BJ (cell line): Measurements from ENCODE around the gene KLF14. TPM values are rescaled to one million over a fixed set of nuclear protein-coding genes. Genes with fewer than 3 reads are reported as not detected.
"Not testable (repeated sequence)": the region's sequence is repeated elsewhere in the genome, so short reads cannot be mapped to it uniquely, and the experiment has no call there.

Experiments used
- CTCF ChIA-PET: fragments of 350-600 bp; formaldehyde crosslinking; extraction: SDS; loops from one replicate; lab custom pipeline; 2021; ENCODE audit warnings: antibody characterized with exemption, inconsistent platforms; lab: Yijun Ruan, JAX
- POLR2A ChIA-PET: fragments of 300-600 bp; sonication (Branson Sonifier 250); formaldehyde crosslinking; extraction: SDS; loops from one replicate; lab custom pipeline; 2021; ENCODE audit warnings: antibody characterized with exemption; lab: Charles Lee
- DNase-seq: peaks from one replicate; pipeline ENCODE4 v3.0.0-alpha.2; 2011; ENCODE audit warnings: low read depth
- H3K27me3 ChIP-seq: 2 replicates; pipeline ENCODE4 v1.6.0; 2011; ENCODE audit warnings: low read length; ENCODE audit not compliant: control insufficient read depth, insufficient read depth
- H3K36me3 ChIP-seq: 2 replicates; pipeline ENCODE4 v1.5.1; 2011; ENCODE audit warnings: low read length; ENCODE audit not compliant: control insufficient read depth, insufficient read depth
- H3K4me3 ChIP-seq: 2 replicates; pipeline ENCODE4 v1.5.1; 2011; ENCODE audit warnings: low read depth, mild to moderate bottlenecking, control low read depth, low read length
- CTCF ChIP-seq: IDR thresholded peaks from 2 replicates; pipeline ENCODE4 v1.5.1; 2011; ENCODE audit warnings: low read depth, mild to moderate bottlenecking, control low read depth, inconsistent platforms, low read length, moderate library complexity; ENCODE audit not compliant: insufficient read depth
- polyA plus RNA-seq: library from polyadenylated mRNA; depleted of rRNA; stranded (reverse); fragments of >200 nt; gene quantifications from 2 replicates; pipeline ENCODE4 v1.2.3, GENCODE V29; 2011

KLF14 gene
- polyA plus RNA-seq, 1 experiment: not detected

GRCh38 chr7:130700760-130701159 lies 33.2 kb downstream of the KLF14 start:
- Histone ChIP-seq H3K36me3 (no peaks in the 10 kb centered on the region), H3K27me3 (peaks cover 1% of the 10 kb centered on the region; the same call in 1 of the 2 replicates), H3K4me3 (no peak overlapping the region)
- POLR2A ChIA-PET: no interaction called here
- TF ChIP-seq CTCF: no peak
- CTCF ChIA-PET: interaction anchor here (0.6 to 1.4 kb wide), 3 partner anchors 22 to 628 kb away, joined by 3 to 4 read pairs (median 3); no protein-coding TSS in a partner anchor
- DNase-seq: no peak

- ChIA-PET CTCF (interaction anchor here (1.3 kb wide), 1 partner anchor 8 kb away, joined by 3 read pairs; no protein-coding TSS in a partner anchor), POLR2A (no interaction called here)
- no peak for TF ChIP-seq CTCF
- H3K4me3 ChIP-seq: no peak overlapping the region
- H3K27me3 ChIP-seq: peaks cover 1% of the 10 kb centered on the region; the same call in 1 of the 2 replicates
- DNase-seq: no peak
- H3K36me3 ChIP-seq: no peaks in the 10 kb centered on the region
Measured at GRCh38 chr7:130699686-130700085, 34.3 kb downstream of the KLF14 start.

GRCh38 chr7:130697820-130698219 lies 36.2 kb downstream of the KLF14 start:
- Histone ChIP-seq H3K36me3 (no peaks in the 10 kb centered on the region), H3K27me3 (peaks cover 1% of the 10 kb centered on the region; the same call in 1 of the 2 replicates), H3K4me3 (no peak overlapping the region)
- DNase-seq: no peak
- CTCF ChIA-PET: no interaction called here
- no peak for TF ChIP-seq CTCF
- POLR2A ChIA-PET: no interaction called here

GRCh38 chr7:130695840-130696239 lies 38.2 kb downstream of the KLF14 start:
- CTCF ChIA-PET: interaction anchor here (1.5 kb wide), 1 partner anchor 624 kb away, joined by 4 read pairs; no protein-coding TSS in a partner anchor
- H3K36me3 ChIP-seq: no peaks in the 10 kb centered on the region
- POLR2A ChIA-PET: no interaction called here
- H3K4me3 ChIP-seq: no peak overlapping the region
- DNase-seq: no peak
- peak; percentile 69 for TF ChIP-seq CTCF
- H3K27me3 ChIP-seq: peaks cover 1% of the 10 kb centered on the region; the same call in 1 of the 2 replicates

- DNase-seq, H3K36me3 ChIP-seq, POLR2A ChIA-PET, H3K27me3 ChIP-seq, H3K4me3 ChIP-seq: not testable (repeated sequence)
- CTCF ChIA-PET: interaction anchor here (0.7 to 1.7 kb wide), 2 partner anchors 66 to 463 kb away, joined by 3 read pairs; no protein-coding TSS in a partner anchor
Measured at GRCh38 chr7:130692396-130692795, 41.6 kb downstream of the KLF14 start.

- ChIA-PET CTCF (interaction anchor here (0.6 kb wide), 1 partner anchor 23 kb away, joined by 3 read pairs; no protein-coding TSS in a partner anchor), POLR2A (no interaction called here)
- Histone ChIP-seq H3K27me3 (no peaks in the 10 kb centered on the region; the same call in 1 of the 2 replicates), H3K36me3 (no peaks in the 10 kb centered on the region), H3K4me3 (no peak overlapping the region)
- DNase-seq: no peak
- TF ChIP-seq CTCF: no peak
Measured at GRCh38 chr7:130689683-130690082, 44.3 kb downstream of the KLF14 start.
